ENCODE data around the gene CSNK1G3.

The CSNK1G3 gene

DNA sequence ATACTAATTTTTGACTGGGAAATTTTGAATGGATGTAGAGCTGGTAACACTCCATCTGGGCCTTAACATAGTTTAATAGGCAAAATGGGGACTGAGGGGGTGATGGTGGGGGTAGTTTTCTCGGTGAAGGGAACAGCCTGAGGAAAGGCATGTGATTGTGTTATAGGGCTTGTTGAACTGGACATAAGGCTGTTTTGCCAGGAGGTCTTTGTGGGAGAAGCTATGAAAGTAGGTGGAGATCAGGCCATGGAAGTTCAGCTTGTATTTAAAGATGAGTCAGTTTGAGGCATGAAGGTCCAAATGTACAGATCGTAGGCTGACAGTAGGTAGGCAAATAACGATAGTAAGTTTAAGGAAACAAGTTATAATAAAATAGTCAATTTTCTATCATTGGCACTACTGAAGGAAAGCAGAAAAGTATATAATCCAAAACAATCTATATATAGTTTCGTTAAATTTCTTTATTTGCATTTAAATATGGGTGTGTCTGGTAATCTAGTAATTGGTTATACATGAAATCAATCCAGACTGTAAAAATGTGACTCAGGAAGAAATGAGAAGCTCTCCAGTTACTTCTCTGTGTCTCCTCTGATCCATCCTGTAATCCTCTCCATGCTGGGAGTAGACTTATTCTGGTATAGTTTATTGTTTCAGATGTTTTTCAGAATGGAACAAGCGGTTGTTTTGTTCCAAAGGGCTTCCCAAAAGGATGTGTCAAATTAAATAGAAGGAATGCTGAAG is 2.8 kb downstream of the CSNK1G3 start:
- no peak for DNase-seq

DNA sequence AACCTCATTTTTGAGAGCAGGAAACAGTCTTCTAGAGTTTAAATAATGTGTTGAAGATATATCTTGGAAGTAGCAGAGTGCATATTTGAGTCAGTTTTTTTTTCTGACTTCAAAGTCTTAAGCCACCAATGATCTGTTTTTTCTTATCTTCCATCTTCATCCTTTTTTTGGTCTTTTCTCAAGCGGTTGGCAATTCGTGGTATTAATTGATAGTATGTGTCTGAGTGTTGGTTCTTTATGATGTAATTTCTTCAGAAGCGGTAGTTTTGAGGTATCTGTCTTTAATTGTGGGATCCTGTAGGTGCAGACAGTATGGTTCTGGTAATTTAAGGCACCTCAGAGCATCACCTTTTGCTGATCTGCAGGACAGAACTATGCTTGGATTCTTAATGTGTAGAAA is 3.9 kb downstream of the CSNK1G3 start:
- no peak for DNase-seq

DNA sequence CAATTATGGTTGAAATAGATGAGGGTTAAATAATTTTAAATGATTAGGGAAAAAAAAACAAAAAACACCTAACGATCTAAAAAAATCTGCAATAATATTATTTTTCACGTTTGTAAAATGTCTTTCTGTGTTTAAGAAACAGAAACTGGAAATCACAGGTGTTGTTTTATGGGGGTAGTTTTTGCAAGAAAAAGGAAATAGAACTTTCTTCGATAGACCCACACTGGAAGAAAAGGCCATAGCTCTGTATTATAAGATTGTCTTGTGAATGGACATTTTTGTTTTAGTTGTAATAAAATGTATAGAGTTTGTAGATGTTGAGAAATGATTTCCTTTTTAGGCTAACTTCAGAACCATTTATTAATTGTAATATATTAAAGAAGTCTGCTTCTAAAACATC is 5.5 kb downstream of the CSNK1G3 start:
- no peak for DNase-seq

DNA sequence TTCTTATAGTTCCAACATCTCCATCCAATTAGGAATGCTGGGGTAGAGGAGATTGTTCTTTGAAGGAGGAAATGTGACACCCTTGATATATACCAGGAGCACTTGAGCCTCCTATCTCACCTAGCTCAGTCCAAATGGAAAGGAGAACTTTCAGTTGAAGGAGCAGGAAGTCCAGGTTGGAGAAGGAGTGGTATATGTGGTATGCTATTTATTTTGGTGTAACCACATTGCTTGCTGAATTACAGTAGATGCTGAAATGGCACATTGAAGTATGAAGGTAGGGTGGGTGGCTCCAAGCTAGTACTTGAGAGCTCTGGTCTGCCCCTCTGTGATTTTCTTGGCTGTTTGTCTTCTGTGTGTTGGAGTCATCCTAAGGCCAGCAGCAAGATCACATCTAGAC is 6.1 kb downstream of the CSNK1G3 start:
- no peak for DNase-seq

DNA sequence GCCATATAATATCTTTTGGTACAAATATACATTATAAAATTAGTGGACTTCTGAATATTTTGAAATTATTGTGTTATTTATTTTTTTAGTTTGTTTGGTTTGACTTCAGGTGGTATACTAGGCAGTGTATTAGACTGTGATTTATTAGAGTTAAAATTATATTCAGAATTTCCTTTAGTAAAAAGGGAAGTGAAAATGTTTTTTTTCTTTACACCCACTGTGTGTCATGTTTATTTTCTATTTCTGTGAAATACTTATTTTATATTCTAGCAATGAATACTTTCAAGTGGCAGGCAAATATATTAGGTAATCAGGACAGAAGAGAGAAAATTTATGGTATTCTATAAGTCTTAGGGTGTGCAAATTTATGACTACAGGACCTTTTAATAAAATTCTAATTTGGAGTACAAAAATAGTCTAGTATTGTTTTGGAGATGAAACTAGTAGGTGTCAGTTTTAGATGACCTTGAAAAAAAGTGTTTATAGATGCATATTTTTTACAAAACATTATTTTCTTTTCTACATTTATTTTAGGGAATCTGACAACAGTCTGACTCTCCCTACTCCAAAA is 8.8 kb downstream of the CSNK1G3 start:
- DNase-seq, result no peak

DNA sequence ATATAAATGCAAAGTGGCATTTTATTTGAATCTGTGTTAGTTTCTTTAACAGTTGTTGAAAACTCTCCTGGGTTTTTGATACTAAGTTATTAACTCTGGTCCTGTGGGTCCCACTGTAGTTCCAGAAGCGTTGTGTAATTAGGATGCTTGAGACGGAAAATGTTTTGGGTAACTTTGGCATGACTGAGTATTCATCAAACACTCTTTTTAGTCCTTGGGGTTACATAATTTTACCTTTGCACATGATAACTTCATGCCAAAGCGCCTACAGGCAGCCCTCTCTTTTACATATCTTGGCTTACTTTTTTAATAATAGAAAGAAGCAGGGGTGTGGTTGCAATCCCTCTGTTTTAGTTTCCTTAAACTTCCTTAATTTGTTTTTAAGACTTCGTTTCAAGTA is 12.2 kb downstream of the CSNK1G3 start:
- DNase-seq, result no peak

DNA sequence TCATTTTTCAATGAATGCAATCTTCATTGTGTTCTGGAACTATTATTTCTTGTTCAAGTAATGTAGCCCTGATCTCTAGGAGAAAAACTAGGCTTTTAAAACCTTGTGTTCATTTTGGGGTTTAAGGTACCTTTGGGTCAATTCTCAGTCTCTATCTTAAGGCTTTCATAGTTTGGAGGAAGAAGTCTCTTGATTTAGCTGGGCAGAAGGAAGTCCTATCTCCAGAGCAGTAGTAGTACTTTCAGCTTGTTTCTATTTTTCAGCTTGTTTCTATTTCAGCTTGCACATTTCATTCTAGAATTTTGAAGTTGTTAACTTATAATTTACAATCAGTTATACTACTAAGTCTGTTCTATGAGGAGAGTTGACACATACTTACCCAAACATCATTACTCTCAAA is 15.2 kb downstream of the CSNK1G3 start:
- DNase-seq, result no peak

DNA sequence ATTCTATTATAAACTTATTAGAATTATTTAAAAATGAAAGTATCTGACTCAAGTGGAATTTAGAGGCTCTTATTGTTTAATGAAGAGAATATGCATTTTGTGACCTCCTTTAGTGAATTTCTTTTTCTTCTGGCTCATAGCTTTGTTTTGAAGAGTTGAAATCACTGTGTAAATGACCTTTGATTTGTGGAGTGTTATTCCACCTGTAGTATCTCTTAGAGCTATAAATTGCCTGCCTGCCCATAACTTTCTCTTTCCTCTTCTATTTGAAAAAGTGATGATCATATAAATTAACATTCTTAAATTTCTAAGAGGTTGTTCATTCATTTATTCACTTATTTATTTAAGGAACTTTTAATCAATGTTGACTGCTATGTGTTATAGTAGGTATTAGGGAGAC is 16.1 kb downstream of the CSNK1G3 start:
- no peak for DNase-seq

DNA sequence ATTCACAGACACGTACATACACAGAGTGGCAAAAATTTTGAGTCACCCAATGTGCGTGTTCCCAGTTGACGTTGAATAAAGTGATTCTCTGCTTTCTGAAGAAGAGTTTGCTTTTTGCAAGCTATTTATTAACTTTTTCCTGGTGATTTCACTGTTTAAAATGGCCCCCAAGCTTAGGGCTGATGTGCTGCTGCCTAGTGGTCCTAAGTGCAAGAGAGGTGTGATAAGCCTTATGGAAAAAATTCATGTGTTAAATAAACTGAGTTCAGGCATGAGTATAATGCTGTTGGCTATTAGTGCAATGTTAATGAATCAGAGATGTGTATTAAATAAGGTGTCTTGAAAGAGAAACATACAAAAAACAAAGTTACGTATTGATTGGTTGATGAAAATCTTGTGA is 16.9 kb downstream of the CSNK1G3 start:
- no peak for DNase-seq

DNA sequence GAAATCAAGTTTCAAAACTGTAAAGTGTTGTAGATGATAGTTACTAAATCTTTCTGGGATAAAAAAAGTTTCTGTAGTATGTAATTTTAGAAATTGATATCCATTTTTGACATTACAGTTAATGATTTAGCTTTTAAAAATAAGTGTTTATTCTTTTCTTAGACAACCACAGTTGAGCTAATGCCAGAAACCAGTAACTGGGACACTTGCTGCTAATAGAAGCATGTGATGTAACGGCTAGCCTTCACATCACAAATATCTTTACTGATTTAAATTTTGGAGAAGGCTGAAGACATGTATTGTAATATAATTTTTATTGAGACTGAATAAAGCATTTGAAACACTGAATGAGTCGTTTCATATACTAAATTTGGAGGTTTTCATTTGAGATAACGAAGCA is 18.8 kb downstream of the CSNK1G3 start:
- DNase-seq, result no peak

DNA sequence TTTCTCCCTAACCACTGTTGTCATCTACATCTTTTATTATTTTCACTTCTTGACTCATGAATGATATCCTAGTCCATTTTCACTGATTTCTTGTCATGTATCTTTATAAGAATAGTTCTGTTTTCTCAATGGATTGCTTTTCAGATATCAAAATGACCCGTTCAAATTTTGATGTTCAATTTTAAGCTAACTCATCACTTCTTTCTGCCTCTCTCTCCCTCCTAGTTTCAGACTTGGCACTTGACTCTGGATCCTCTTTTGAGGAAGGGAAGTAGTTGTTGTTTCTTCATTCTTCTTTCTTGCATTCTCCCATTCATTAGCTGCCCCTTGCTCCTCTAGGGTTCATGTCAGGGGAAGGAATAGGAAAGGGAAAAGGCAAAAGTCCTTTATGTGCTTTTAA is 23.7 kb downstream of the CSNK1G3 start:
- no peak for DNase-seq

DNA sequence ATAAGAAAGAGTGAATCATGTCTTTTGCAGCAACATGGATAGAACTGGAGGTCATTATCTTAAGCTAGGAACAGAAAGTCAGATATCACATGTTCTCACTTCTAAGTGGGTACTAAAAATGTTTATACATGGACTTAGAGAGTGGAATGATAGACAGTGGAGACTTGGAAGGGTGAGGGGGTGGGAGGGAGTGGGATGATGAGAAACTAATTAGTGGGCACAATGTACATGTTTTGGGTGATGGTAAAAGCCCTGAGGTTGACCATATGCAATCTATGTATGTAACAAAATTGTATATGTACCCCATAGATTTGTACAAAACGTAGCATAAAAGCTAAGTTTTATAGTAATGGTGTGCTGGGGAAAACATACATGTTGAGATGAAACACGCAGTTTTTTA is 25.3 kb downstream of the CSNK1G3 start:
- no peak for DNase-seq

DNA sequence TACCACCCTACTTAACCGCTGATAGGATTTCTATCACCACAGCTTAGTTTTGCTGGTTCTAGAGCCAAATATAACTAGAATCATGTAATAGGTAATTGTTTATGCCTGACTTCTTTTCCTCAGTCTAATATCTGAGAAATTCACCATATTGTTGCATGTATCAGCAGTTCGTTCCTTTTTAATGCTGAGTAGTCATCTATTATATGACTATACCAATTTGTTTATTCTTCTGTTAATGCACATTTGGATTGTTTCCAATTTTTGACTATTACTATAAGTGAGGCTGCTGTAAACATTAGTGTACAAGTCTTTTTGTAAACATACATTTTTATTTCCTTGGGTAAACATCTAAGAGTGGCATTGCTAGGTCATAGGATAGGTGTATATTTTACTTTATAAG is 25.9 kb downstream of the CSNK1G3 start:
- DNase-seq, result no peak

DNA sequence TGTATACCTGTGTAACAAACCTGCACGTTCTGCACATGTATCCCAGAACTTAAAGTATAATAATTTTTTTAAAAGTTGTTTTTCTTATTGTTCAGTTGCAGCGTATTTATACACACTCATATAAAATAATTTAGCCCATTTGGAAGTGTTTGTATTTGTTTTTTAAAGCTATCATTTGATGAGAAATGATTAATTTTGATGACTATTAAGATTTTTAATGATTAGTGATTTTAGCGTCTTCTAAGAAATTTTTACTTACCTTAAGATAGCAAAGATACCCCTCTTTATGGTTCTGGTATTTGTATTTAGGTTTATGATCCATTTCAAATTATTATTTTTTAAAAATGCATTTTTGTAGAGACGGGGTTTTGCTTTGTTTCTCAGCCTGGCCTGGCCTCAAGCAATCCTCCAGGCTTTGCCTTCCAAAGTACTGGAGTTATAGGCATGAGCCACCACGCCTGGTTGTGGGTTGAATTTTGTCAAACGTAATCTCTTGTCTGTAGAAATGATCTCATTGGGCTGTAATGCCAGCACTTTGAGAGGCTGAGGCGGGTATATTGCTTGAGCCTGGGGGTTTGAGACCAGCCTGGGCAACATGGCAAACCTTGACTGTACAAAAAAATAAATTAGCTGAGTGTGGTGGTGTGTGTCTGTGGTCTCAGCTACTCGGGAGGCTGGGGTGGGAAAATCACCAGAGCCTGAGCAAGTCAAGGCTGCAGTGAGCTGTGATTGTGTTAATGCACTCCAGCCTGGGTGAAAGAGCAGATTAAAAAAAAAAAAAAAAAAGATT is 26.9 kb downstream of the CSNK1G3 start:
- no peak for DNase-seq

DNA sequence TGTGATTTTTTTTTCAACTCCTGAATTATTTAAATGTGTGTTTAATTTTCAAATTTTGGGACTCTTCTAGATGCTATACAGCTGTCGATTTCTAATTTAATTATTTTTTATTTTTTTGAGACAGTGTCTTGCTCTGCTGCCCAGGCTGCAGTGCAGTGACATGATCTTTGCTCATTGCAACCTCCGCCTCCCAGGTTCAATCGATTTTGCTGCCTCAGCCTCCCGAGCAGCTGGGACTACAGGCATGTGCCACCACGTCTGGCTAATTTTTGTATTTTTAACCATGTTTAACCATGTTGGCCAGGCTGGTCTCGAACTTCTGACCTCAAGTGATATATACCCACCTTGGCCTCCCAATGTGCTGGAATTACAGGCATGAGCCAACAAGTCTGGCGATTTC is 28.6 kb downstream of the CSNK1G3 start:
- no peak for DNase-seq

DNA sequence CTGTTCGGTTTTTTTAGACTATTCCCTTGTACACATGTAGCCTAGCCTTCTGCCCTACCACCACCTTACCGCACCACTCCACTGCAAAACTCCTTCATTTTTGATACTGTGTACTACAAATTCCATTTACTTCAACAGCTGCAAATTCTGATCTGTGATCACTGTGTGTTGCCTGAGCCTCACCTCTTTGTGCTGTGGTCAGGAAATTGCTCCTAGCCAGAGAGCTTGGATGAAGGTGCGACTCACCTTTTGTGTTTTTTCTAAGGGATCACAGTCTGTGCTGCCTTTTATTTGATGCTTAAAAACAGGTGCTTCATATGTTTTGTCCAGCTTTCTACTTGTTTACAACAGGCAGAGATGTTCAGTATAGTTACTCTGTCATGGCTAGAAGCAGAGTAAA is 31.5 kb downstream of the CSNK1G3 start:
- no peak for DNase-seq

DNA sequence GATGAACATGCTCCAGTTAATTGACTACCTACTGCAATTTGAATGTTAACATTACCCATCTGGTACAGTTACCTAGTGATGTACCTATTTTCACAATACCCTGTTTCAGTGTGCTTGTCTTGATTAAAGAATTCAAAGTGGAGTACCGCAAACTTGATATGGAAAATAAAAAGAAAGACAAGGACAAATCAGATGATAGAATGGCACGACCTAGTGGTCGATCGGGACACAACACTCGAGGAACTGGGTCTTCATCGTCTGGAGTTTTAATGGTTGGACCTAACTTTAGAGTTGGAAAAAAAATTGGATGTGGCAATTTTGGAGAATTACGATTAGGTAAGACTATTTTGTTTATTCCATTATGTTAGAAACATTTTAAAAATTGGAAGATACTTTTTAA is 33.5 kb downstream of the CSNK1G3 start:
- no peak for DNase-seq

DNA sequence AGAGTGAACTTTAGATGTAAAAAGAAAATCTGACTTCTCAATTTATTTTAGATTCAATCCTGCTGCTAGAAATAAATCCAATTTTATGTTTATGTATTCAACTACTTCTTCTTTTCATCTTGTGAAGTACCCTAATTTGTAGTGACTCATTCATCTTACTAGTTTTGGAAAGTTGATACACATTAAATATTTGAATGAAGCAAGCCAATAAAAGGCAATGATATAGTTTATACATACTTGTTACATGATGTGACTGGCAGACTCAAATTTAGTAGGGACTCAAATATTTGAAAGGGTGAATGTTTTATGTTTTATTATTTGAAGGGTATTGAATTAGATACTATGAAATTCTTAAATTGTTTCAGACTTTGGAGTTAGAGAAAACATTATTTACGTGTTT is 34.7 kb downstream of the CSNK1G3 start:
- no peak for DNase-seq

DNA sequence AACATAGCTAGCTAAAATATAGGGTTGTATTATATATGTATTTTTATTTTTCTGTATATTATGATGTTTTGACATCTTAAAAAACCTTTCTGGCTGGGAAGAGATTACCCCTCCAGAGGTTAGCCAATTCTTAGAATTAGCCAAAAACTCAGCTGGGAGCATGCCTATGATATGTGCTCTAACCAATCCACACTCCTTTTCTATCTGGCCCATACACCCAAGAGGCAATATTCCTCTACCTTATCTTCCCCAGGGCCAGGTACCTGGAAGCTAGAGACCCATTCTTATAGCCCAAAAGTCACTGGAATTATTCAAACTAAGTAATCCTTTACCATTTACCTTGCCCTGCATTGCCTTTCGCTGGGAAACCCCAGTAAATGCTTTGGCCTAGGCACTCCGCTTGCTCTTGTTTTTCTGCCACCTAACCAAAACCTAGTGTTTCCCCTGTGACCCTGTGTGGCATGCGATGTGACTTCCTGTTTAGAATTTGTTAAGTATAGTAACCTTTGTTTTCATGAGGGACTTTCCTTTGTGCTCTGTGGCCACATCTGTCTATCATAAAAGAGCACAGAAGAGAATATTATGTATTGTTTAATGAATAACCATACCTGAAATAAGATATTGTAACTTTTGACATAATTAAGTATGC is 37.4 kb downstream of the CSNK1G3 start:
- peak; percentile 15 for DNase-seq

DNA sequence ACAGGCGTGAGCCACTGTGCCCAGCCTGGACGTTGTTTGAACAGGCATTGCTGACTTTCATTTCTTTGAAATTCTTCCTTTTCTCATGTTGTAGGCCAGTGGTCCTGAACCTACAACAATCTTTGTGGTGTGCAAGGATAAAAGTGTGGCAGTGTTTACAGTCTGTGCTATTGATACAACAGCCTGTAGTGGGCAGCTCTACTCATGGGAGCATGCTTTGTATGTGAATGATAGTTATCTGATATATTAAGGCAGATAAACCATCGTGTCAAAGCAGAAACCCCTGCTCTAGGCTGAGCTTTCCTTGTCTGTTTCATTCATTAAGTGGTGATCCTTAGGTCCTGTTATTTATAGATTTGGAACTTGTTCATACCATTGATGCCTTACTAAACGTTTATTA is 42.6 kb downstream of the CSNK1G3 start:
- DNase-seq, result no peak

DNA sequence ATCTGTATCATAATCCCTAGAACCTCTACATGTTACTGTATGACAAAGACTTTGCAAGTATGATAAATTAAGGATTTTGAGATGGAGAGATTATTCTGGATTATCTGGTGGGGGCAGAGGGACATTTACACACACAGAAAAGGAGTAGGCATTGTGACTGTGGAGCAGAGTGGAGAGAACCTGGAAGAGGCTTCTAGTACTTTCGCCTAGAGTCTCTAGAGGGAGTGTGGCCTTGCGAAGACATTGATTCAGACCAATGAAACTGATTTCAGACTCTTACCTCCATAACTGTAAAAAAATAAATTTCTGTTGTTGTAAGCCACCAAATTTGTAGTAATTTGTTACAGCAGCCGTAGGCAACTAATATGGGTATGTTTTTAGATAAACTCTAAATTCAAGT is 45.9 kb downstream of the CSNK1G3 start:
- DNase-seq, result no peak

DNA sequence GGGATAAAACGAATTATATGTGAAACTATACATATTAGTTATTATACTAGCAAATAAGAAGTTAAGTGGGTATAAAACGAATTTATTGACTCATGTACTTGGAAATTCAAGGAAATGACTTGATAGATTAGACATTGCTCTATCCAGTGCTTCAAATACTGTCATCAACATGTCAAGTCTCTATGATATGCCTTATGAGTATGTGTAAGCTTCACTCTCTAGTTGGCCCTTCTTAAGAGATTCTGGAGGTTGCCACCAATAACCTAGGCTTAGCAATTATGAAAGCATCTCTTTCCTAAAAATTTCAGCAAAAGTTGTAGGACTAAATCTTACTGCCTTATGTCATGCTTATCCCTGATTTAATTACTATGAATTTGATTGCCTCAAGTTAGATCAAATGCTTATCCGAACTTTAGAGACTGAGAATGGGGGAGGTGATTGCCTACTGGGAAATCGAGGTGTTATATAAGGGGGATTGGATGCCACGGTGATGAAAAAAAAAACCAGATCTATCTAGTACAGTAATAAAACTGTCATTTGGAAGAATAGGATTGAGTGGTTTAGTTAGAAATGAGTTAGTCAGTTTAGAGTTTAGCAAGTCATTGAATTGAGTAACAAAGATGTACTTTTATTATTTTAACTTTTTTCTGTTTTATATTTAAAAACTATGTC is 46.9 kb downstream of the CSNK1G3 start:
- DNase-seq, result no peak

DNA sequence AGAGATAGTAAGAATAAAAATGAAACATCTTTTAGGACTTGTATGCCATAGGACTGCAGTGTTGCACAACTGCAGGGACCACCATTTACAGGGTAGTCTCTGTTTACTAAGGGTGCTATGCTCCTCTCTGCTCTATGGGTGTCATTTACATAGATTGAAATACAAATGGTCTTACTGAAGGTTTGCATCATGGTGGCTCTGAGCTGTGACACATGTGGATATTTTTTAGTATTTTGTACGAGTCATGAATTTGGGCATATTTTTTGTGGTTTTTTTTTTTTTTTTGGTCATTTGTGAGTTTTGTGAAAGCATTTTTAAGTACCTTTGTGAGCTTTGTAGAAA is 47.4 kb downstream of the CSNK1G3 start:
- no peak for DNase-seq

All from NK-92 treated with Interleukin-12 subunit alpha and Interleukin-12 subunit beta, amount 100 ng/mL, for 24 hours (cell line).